GM19035 (cell line): ENCODE results near the gene SPA17.

ENCODE experiments used
- ATAC-seq: cut with Tn5 transposase; IDR thresholded peaks from one replicate; pipeline ENCODE4 v1.9.1; 2021; ENCODE audit not compliant: unreplicated experiment

The SPA17 gene

DNA sequence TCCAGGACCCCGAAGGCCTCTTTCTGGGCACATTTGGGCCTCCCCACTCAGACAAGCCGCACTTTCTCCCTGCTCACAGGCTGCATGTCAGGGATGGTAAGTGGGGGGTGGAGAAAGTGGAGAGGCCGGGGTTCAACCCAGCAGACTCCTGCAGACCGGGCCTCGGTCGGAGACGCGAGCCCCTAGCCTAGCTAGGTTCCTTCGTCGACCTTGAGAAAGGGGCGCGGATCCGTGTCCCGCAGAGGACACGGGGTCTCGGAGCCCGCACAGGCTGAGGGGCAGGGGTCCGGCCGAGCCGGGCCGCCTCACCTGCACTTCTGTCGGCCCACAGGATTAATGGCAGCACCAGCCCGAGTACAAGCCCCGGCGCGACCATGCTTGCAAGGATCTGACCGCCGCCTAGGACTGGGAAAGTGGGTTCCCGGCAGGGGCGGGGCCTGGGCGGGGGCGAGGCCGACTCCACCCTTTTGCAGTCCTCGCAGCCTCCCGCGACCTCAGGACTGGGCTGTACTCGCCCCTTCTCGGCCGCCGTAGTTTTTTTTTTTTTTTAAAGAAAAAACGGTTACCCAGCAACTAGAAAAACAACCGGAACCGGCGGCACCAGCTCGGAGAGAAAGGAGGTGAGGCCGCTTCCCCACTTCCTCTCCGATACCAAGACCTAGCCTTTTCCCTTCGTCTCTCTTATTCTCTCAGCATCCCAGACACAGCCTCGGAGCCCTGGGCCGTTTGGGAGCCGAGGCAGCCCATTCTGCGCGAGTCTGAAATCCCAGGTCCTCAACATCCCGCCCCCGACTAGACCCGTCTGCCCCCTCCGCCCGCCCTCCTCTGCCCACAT, at the start of gene SPA17, which contains the start of gene SIAE:
TSS of gene SPA17 (plus strand) at position 572 of the 835 bp plus-strand sequence. CDS start 1,361 bp downstream, outside the sequence.
TSS of gene SIAE (minus strand) at position 407 of the 835 bp plus-strand sequence. CDS start at position 376, 31 bp downstream.
- ATAC-seq: peak; percentile 95

DNA sequence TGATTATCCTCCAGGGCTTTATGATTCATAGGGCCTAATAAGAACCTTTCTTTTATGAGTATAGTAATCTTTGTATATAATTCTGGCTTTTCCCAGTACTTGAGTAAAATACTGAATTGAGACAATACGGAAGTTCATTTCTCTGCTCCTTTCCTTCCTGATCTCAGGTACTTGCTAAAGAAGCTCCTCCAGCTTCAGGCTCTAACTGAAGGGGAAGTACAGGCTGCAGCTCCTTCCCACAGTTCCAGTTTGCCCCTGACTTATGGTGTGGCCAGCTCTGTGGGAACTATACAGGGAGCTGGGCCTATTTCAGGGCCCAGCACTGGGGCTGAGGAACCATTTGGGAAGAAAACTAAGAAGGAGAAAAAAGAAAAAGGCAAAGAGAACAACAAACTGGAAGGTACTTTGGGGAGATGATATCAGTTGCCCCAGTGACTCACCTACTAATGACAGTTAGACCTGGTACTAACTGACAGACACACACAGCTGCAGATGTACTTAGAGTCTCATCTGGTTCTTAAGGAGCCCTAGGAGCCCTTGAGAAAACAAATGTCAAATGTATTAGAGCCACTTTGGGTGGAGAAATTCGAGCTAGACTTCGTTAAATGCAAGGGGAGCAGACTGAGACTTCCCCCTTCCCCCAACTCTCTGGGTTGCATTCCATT, 48.1 kb upstream of the SPA17 start:
- ATAC-seq: no peak

DNA sequence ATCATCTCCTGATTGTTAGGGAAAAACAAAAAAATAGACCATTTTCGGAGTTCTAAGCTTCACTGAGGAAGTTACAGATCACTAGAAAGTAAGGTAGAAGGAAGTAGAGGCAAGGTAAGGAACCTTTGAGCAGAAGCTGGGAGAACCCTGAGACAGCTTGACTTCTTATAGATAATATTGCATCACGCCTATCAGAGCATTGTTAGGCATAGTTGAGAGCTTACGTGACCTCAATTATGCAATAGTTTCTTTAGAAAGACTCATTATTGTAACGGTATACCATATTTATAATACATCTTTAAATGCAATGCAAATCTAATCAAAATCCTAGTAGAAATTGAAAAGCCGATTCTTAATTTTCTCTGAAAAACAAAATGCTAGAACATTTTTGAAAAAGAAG, 46.2 kb upstream of the SPA17 start:
- ATAC-seq: no peak

DNA sequence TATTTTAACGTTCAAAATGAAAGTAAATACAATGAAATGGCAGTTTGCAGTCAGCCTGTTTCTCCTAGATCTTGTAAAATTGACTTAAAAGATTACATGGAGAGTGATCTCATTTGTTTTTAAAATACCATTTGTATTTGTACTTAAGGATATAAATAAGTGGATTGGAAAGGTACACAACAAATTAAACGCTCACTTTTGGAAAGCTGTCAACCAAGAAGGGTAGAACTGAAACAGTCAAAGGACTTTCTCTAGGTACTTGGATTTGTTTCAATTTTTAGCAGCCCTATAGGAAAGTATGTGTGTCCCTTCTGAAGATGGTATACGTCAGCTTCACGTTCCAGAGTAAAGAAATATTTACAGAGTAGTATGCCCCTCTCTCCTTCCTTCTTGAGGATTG, 43.7 kb upstream of the SPA17 start:
- ATAC-seq: no peak

DNA sequence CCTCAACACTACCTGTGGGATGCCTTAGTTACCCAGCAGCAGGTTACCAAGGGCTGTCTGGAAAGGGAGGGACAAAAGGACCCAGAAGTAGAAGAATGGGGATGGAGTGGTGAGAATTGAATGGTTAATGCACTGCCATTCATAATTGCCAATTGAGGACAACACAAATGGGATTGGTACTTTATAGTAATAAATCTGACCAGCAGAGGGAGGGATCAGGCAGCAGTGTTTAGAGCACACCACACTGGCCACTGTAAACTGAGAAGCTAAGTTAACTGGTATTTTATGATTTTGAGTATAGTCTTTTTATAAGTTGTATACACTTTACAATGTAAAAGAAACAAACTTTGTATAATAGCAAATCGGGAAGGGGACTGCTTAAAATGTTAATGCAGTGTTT, 40.3 kb upstream of the SPA17 start:
- no peak for ATAC-seq

DNA sequence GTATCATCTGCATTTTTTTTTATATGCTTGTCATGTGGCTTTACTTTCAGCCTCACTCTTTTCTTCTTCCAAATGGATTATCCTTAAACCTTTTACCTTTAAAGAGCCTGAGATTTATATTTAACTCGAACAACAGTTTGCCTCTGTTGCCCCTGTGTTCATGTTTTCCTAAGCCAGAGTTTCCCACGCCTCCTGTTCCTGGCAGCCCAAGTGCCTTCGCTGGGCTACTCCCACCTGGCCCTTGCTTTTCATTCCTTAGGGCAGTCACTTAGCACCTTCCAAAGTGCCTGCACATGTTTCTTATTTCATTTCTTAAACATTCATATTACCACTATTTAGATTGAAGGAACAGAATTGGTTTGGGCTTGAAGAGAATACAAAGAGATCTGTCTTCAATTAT, 37.8 kb upstream of the SPA17 start:
- no peak for ATAC-seq

DNA sequence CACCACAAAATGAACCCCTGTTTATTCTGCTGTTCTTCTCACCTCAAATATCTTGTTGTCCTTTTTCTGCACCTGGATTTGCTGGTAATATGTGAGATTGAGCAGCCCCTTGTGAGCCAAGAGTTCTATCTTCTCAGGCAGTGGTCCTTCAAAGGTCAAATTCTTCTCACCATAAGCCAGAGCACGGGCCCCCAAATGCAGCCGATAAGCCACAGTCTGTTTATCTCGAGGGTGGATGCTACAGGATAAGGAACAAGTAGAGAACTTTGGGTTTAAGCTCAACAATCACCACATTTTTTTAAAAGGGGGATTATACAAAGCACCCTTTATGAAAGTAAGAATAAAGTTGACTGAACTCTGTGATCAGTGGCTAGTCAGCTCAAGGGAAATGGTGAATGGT, 35.2 kb upstream of the SPA17 start:
- no peak for ATAC-seq

DNA sequence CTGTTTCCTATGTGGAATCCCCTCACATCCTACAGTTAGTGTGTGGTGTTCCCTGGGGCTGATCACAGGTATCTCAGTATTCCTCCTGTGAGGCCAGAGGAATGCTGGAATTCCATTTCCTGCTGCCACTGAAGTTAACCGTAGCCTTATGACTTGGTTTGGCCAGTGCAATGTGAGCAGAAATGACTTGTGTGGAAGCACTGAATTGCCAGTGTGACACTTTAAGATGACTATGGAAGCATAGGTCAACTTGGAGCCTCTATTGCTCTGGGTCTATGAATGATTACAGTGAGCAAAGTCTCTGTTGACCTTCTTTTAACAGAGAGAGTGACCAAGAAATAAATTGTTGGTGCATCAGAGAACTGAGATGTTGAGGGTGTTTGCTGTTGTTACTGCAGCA, 34.5 kb upstream of the SPA17 start:
- ATAC-seq: no peak

DNA sequence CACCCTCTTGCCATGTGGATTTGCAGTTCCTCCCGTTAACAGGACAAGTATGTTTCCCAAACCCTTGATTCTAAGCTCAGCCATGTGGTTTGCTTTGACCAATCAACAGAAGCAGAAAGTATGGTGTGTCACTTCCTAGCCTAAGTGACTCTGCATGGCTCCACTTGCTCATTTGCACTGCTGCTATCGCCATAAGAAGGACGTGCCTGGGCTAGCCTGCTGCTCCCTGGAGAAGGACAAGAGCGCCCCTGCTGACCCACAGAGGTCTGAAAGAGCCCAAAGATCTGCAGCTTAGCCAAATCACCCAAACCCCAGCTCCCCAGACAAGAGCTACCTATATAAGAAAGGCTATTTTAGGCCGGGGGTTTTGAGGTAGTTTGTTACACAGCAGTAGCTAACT, 33.0 kb upstream of the SPA17 start:
- ATAC-seq: no peak

DNA sequence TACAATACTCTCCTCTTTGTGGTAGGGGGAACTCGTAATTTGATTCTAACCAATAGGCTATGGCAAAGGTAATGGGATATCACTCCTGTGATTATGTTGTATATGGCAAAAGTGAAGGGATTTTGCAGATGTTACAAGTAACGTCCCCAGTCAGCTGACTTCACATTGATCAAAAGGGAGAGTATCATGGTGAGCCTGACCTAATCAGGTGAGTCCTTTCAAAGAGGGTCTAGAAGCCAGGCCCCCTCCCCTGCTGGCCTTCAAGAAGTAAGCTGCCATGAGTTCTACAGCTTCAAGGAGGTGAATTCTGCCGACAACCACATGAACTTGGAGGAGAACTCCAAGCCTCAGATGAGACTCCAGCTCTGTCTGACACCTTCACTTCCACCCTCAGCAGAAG, 31.1 kb upstream of the SPA17 start:
- no peak for ATAC-seq

DNA sequence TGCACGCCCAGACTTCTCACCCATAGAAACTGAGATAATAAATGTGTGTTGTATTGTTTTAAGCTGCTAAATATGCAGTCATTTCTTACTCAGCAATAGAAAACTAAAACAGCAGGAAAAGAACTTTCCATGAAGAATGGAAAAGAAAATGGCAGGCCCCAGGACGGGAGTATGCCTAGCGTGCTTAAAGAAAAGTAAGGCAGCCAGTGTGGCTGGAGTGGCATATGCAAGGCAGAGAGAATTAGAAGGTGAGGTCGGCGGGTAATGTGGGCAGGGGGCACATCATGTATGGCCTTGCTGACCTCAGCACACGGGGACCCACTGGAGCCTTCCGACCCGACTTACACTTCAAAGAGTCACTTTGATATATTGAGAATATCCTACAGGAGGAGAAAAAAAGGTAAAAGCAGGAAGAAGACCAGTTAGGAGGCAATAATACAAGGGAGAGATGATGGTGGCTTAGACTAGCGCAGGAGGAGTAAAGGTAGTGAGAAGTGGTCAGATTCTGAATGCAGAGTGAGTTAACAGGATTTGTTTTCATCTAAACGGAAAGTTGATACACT, 30.6 kb upstream of the SPA17 start:
- ATAC-seq: no peak

DNA sequence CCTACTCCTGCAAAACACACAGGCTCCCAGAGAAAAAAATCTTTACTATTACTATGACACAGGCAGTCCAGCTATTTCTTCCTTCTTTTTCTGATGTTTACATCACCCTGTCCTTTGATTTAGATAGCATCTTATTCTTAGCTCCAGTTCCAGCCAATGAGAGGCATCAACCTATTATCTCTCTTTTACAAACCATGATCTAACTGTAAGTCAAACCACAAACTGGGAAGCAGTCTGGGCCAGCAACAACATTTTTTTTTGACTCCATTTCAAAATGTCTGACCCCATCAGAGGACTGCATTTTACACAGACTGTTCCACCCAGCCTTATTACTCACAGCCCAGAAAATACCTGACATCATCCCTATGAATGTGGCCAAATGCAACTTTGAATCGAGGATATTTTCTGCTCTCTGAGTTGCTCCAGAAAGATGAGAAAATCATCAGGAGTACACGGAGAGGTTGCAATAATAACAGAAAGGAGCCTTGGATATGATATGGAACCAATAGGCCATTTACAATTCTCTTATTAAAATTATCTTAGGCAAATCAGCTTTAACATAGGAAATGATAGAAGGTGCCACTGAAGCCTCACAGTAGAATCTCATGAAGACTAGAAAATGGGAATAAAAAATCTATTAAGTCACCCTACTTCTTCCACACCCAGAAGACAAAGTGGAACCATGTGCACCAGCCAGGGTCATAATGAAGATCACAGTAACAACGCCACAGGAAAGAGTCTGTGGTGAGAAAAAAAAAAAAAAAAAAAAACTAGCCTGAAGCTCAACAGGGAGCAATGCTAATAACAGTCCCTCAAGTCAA, 29.9 kb upstream of the SPA17 start:
- no peak for ATAC-seq

DNA sequence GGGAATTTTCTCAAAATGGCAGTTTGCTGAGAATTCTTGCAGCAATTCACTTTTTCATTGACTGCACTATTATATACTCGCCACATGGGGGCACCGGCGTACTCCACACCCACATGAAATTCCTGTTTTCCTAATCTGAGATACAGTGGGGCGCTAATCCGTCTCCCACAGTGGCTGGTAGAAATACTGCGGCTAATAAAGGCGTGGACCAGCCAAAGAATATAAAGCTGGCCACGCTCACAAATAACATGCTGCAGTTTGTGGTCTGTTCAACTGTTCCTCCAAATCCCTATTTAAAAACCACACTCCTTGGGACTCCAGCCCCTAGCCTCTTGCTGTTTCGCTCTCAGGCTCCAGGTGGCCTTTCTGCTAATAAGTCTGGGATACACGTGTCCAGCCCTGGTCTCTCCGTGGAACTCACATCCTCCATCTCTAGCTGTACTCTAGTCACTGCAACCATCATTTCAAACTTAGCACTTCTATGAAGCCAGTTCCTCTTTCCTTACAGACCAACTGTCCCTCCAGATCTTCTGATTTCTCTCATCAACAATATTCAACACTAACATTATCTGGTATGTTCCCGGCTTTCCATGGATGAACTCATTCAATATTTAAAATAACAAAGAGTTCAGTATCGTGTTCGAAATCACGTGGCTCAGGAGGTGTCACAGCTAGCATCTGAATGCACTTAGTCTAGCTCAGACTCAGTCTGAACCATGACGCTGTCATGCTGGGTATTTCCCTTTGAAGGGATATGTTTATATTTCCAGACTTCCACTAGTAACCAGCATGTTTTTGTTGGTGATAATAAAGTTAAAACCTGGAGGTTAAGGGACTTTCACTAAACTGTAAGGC, 29.1 kb upstream of the SPA17 start:
- peak; percentile 59 for ATAC-seq

DNA sequence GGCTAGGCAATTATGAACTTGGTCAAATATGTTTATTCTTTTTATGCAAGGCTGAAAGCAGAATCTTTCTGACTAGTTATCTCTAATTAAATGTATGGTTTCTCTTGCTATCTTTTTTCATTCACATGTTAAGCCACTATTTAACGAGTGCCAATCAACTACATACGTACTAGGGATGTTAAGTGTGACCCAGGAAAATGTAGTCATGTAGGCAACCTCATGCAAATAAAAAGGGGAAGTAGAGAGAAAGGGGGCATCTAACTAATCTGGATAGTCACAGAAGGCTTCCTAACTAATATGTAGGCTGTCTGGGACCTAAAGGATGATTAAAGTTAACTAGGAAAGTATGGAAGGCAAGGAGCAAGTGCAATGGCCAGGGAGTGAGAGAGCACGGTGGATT, 27.6 kb upstream of the SPA17 start:
- no peak for ATAC-seq

DNA sequence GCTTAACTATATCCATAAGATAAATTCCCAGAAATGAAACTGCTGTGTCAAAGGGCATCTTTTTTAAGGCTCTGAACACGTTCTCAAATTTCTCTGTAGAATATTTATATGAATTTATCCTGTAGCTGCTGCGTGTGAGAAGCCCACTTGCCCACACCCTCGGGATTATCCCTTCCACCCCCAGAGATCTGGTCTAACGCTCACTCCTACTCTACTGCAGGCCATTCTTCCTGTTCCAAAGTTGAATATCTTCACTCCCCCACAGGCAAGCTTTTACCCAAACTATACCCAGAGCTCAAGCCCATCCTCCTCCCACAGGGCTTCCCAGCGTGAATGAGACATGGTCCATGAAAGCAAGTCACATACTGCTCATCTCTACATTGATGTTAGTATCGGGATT, 25.1 kb upstream of the SPA17 start:
- ATAC-seq: no peak

DNA sequence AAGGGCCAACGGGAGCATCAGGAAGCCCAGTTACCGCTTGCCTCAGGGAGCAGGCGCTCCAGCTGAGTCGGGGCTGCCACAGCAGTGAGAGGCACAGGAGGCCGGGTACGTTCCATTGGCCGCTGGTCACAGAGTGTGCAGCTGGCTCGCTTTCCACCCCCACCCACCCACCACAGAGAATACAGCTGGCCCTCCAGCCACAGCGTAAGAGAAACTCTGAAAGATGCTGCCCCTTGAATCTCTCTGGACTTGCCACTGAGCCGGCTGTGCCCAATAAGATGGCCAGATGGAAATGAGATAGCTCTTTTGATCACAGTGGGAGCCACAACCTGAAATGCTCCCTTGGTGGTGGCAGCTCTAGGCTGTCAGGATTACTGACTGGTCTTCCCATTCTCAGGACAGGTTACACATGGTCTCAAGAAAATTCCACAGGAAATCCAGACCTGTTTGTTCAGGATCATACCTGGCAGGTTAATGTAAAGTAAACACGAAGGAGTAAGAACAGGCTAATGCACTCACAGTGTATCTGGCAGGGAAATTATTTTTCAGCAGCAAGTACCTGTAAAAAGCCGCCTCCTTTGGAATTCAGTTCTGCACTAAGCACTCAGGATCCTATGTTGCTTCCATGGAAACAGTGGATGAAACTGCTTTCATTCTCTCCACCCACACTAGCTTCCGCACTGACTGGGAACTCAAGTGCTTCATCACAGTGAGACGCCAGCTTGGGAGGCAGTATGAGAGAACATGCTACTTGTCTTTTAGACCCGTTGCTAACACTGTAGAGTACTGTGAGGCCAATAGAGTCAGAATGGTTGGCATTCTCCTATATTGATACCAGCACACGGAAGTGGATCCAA, 16.7 kb upstream of the SPA17 start:
- ATAC-seq: no peak

DNA sequence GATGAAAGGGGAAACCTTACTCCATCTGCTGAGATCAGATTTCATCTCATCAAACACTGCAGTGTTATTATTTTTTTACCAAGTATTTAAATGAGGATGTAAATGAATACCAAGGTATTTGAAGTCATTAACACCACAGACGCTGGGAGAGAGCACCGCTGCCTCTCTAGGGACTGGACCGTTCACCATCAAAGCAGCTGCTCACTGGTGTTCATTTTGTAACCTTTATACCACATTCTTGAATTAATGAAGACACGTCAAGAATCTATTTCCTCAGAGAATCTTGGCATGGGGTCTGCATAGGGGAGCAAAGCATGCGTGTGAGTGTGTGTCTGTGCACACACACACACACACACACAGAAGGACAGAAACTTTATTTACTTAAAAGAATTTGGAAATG, 15.8 kb upstream of the SPA17 start:
- ATAC-seq: no peak

DNA sequence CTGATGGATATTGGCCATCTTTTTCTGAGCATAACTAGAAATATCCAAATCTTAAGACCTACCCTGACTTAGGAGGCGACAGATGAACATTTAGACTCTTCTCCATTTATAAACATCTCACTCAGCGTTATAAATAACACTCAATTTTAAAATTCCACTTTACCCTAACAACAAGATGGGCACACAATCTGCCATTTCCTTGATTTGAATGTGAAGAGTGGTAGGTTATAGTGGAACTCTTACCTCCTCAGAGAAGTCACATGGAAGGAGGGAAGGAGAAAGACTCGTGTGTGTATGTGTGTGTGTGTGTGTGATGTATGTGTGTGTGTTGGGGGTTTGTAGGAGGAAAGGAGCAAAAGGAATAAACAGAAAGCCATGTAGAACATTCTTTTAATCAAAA, 15.2 kb upstream of the SPA17 start:
- no peak for ATAC-seq

DNA sequence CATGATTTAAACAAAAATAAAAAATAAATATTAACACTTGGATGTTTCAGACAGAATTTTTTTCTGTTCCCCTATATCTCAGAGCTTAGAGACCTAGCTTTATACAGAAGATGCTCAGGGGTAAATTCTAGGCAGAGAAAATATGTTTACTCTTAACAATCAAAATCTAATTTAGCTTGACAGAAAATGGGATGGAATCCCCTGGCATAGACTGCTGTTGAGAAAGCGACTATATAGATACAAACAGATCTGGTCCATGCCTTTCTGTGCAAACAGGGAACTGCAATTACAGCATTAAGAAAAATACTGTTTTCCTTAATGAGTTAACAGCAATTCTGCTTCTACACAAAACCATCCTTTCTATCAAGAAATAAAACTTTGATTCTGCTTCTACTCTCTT, 14.7 kb upstream of the SPA17 start:
- no peak for ATAC-seq
